ENCODE data around the gene AAR2.

The AAR2 gene

GRCh38 chr20:36277546-36277945 lies 41.3 kb downstream of the AAR2 start:
- no peak for DNase-seq (ENCODE audit: low read depth in 1 of 2, low spot score in 1 of 2)
- Histone ChIP-seq H3K27ac (replicated peaks) (no peak overlapping the region), H3K27me3 (ENCODE audit: insufficient read depth, poor library complexity, severe bottlenecking) (no peaks in the 10 kb centered on the region), H3K4me3 (replicated peaks; ENCODE audit: insufficient read depth, low read length) (no peak overlapping the region)
- TF ChIP-seq POLR2AphosphoS5 (IDR thresholded peaks at IDR 0.05; ENCODE audit: low read depth) (no peak), REST (IDR thresholded peaks at IDR 0.05; ENCODE audit: insufficient replicate concordance, low read depth) (no peak), SPI1 (IDR thresholded peaks at IDR 0.05; ENCODE audit: borderline replicate concordance, low read depth) (no peak), GABPA (IDR thresholded peaks at IDR 0.05; ENCODE audit: low read depth) (no peak), CTCF (IDR thresholded peaks at IDR 0.05; ENCODE audit: insufficient read depth, low read length) (no peak)

GRCh38 chr20:36279362-36279761 lies 43.1 kb downstream of the AAR2 start:
- no peak for DNase-seq (ENCODE audit: low read depth in 1 of 2, low spot score in 1 of 2)
- H3K27ac ChIP-seq (replicated peaks), result no peak overlapping the region
- no peak overlapping the region for H3K4me3 ChIP-seq (replicated peaks; ENCODE audit: insufficient read depth, low read length)
- H3K27me3 ChIP-seq (ENCODE audit: insufficient read depth, poor library complexity, severe bottlenecking), result no peaks in the 10 kb centered on the region
- TF ChIP-seq POLR2AphosphoS5 (IDR thresholded peaks at IDR 0.05; ENCODE audit: low read depth) (no peak), CTCF (IDR thresholded peaks at IDR 0.05; ENCODE audit: insufficient read depth, low read length) (no peak), GABPA (IDR thresholded peaks at IDR 0.05; ENCODE audit: low read depth) (no peak), REST (IDR thresholded peaks at IDR 0.05; ENCODE audit: insufficient replicate concordance, low read depth) (no peak), SPI1 (IDR thresholded peaks at IDR 0.05; ENCODE audit: borderline replicate concordance, low read depth) (no peak)

- DNase-seq (ENCODE audit: low read depth in 1 of 2, low spot score in 1 of 2), result no peak
- TF ChIP-seq GABPA (IDR thresholded peaks at IDR 0.05; ENCODE audit: low read depth) (no peak), POLR2AphosphoS5 (IDR thresholded peaks at IDR 0.05; ENCODE audit: low read depth) (no peak), SPI1 (IDR thresholded peaks at IDR 0.05; ENCODE audit: borderline replicate concordance, low read depth) (no peak), REST (IDR thresholded peaks at IDR 0.05; ENCODE audit: insufficient replicate concordance, low read depth) (no peak), CTCF (IDR thresholded peaks at IDR 0.05; ENCODE audit: insufficient read depth, low read length) (no peak)
- no peak overlapping the region for H3K4me3 ChIP-seq (replicated peaks; ENCODE audit: insufficient read depth, low read length)
Observed at GRCh38 chr20:36279776-36280175, 43.5 kb downstream of the AAR2 start.

More at GRCh38 chr20:36279776-36280175, 43.5 kb downstream of the AAR2 start:
- no peak overlapping the region for H3K27ac ChIP-seq (replicated peaks)
- H3K27me3 ChIP-seq (ENCODE audit: insufficient read depth, poor library complexity, severe bottlenecking), result no peaks in the 10 kb centered on the region
